DMS153 treated with DMSO at 0.1 percent for 48 hours (cell line): ENCODE measurements around the gene ABCB1.

Experiments used
- DNase-seq: peaks from one replicate; lab custom pipeline; 2025; ENCODE audit not compliant: unreplicated experiment; lab: John Stamatoyannopoulos, UW

ABCB1 gene

DNA sequence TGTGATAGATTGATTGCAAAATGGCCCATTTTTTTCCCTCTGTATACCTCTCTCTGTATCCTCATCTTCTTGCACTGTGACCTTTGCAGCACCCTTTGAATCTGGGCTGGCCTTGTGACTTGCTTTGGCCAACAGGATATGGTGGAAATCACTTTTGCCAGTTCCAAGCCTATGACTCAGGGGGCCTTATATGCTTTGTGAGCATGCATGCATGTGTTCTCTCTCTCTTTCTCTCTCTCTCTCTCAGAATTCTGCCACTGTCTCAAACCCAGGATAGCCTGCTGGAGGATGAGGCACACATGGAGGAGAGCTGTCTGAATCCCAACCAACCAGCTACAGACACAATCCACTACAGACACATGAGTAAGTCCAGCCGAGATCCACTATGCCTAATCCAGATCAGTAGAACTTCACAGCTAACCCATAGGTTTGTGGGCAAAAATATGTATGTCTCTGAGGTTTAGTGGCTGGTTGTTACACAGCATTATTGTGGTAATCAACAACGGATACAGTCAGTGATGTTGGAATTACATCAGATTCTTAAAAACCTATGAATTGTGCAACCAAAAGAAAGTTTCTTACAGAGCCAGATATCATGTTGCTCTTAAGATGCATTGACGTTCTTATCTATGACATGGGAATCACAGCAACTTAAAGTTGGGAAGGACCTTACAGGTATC lies 83.4 kb downstream of the ABCB1 start:
- DNase-seq: no peak

GRCh38 chr7:87513735-87514335 lies 86.8 kb downstream of the ABCB1 start:
- no peak for DNase-seq

DNA sequence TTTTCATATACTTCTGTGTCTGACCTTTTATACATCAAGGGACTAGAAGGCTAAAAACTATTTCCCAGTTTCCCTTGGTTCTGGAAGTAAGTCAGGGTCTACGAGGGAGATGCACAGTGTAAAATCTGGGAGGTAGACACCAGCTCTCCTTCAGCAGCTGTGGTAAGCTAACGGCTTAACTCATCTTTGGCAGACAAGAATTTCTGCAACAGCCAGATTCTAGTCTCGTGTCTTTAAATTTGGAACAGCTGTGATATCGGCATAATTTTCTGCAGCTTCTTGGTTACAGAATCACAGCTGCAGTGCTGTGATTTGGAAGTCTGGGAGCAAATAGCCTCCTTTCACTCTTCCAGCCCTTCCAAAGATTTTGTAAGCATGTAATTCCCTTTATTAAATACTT lies 87.8 kb downstream of the ABCB1 start:
- no peak for DNase-seq

DNA sequence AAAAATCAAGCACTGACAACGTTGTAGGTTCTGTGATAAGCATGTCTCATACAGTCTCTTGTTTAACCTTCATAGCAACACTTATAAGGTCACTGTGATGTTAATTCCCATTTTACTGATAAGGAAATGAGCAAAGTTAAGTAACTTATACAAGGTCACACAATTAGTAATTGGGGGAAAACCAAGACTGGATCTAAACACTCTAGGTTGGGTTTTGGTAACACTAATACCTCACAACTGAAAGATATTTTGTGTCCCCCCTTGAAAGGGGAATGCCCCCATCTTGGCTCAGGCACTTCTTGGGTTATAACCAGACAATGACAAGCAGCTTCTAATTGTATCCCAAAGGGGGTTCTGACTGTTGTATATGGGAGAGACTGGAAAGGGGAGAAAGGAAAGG lies 89.2 kb downstream of the ABCB1 start:
- no peak for DNase-seq

DNA sequence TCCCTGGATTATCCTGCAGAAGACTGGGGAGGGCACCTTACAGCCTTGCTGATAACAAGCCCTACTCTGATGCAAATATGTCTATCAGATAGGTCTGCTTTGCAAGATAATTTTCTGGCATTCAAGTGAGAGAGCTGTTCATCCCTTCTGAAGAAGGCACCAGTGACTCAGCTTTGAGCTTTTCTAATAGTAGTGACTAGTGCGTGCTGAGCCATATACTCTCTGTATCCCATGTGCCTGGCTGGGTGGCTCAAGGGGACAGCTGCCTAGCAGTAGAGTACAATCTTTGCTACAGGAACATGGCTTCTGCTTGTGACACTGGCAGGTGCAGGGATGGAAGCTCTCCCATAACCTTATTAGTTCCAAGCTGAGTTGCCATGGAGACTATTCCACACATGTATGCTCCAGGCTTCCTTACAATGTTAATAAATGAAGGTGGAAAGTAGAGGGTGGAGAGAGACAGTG lies 90.2 kb downstream of the ABCB1 start:
- no peak for DNase-seq

GRCh38 chr7:87507446-87507845 lies 93.2 kb downstream of the ABCB1 start:
- no peak for DNase-seq

GRCh38 chr7:87506246-87507180 lies 94.2 kb downstream of the ABCB1 start:
- no peak for DNase-seq

DNA sequence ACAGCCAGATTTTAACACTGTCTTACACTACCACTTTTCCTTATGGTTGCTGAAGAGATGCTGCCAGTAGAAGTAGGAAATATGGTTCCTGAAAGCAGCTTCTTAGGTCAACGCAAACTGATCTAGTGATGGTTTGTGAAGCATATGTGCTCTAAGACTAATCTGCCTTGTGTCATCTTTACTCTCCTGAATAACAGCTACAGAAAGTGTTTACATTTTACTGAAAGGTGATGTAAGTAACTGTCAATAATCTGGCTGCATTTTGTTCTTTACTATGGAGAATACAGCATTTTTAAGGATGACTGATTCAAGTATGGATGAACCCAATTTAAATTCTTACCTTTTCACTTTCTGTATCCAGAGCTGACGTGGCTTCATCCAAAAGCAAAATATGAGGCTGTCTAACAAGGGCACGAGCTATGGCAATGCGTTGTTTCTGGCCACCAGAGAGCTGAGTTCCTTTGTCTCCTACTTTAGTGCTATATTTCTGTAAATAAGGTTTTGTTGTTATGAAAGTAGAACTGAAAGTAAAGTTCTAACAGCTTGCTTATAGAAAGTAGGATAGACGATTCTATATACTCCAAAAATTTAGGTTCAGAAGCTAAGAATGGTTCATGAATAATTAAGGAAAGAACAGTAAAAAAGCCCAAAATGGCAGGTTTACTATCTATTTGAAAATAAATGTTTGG lies 95.0 kb downstream of the ABCB1 start:
- DNase-seq: no peak

GRCh38 chr7:87505122-87505521 lies 95.6 kb downstream of the ABCB1 start:
- no peak for DNase-seq

DNA sequence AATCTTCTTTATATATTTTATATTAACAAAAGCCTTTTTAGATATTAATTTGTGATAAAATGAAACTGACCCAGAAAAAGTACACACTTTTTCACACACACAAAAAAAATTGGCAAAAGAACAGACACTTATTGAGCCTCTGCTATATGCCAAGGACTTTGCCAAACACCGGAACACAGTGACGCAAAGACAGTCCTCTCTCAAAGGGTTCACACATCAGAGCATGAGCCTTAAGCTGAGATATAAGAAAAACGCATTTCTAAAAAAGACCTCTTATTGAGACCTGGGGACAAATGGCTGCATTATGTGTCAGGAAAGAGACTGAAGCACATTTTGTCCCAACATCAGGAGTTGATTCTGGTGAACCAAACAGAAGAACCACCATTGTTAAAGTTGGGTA lies 101.2 kb downstream of the ABCB1 start:
- no peak for DNase-seq

- no peak for DNase-seq
These were observed 101.8 kb downstream of the ABCB1 start for GRCh38 chr7:87498893-87499292.

GRCh38 chr7:87497482-87497881 lies 103.2 kb downstream of the ABCB1 start:
- no peak for DNase-seq

- DNase-seq: no peak
These were observed 105.3 kb downstream of the ABCB1 start for GRCh38 chr7:87495366-87495765.

DNA sequence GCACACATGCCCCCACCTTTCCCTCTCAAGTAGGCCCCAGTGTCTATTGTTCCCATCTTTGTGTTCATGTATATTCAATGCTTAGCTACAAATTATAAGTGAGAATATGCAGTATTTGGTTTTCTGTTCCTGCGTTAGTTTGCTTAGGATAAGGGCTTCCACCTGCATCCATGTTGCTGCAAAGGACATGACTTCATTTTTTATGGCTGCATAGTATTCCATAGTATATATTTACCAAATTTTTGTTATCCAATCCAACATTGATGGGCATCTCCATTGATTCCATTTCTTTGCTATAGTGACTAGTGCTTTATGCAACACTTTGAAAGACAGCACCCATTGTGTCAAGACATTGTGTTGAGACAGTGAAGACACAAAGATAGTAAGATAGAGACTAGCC lies 106.2 kb downstream of the ABCB1 start:
- no peak for DNase-seq

GRCh38 chr7:87483131-87483530 lies 117.6 kb downstream of the ABCB1 start:
- no peak for DNase-seq

GRCh38 chr7:87482115-87482514 lies 118.6 kb downstream of the ABCB1 start:
- no peak for DNase-seq

- no peak for DNase-seq
These were observed 120.3 kb downstream of the ABCB1 start for GRCh38 chr7:87480386-87480785.

GRCh38 chr7:87479951-87480350 lies 120.7 kb downstream of the ABCB1 start:
- no peak for DNase-seq

DNA sequence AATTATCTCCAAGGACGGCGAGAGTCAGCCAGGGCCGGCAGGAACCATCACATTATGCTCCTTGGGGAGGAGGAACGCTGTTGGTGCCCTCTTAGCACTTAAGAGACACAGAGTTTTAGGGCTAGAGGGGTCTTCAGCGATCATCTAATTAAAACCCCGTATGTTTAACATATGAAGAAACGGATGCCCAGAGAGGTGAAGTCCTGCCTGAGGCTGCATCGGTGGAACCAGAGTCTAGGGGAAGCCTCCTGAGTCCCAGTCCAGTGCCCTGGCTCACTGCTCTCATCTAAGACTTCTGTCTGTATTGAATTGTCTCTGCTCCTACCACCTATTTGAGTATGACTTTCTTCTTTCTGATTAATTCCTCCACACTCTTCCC lies 124.5 kb downstream of the ABCB1 start:
- no peak for DNase-seq

GRCh38 chr7:87475359-87476178 lies 125.1 kb downstream of the ABCB1 start, which contains the start of gene ABCB4:
Gene ABCB4 (minus strand): TSS chr7:87475680. CDS start chr7:87475465, 215 bp downstream.
- no peak for DNase-seq
